Small intestine (tissue), 16 donors: Measurements from ENCODE around the gene FEZF1. TPM values are rescaled to one million over a fixed set of nuclear protein-coding genes. Genes with fewer than 3 reads are reported as not detected.
A peak's percentile ranks its signal among the peaks of the same experiment; 100 is the strongest.

Source experiments
- DNase-seq, 2 donors: peaks; one replicate each; pipeline versions ENCODE4 v3.0.0 to v3.0.0-alpha.2; 2013
- FAIRE-seq: peaks from 2 replicates; lab custom pipeline; 2012; peaks lifted over from hg19 to GRCh38; lab: Jason Lieb, UNC
- H3K27ac ChIP-seq, 3 donors: one replicate each; pipeline ENCODE4 v1.5.1; 2013; ENCODE audit warnings: low read length in 2 of 3, mild to moderate bottlenecking in 2 of 3, control low read depth in 1 of 3, inconsistent platforms in 1 of 3, low read depth in 1 of 3, moderate library complexity in 1 of 3
- H3K27me3 ChIP-seq, 3 donors: one replicate each; pipeline ENCODE4 v1.6.1; 2013; ENCODE audit warnings: low read length in 3 of 3, inconsistent platforms in 1 of 3; ENCODE audit not compliant: control insufficient read depth in 3 of 3, insufficient read depth in 3 of 3
- H3K36me3 ChIP-seq, 3 donors: one replicate each; pipeline ENCODE4 v1.6.1; 2013; ENCODE audit warnings: low read length in 3 of 3, inconsistent platforms in 1 of 3, low read depth in 1 of 3, mild to moderate bottlenecking in 1 of 3, moderate library complexity in 1 of 3; ENCODE audit not compliant: control insufficient read depth in 3 of 3, insufficient read depth in 2 of 3
- H3K4me1 ChIP-seq, 3 donors: one replicate each; pipeline ENCODE4 v1.6.1; 2013; ENCODE audit warnings: low read length in 2 of 3, inconsistent platforms in 1 of 3, low read depth in 1 of 3, mild to moderate bottlenecking in 1 of 3, moderate library complexity in 1 of 3; ENCODE audit not compliant: control insufficient read depth in 3 of 3, insufficient read depth in 2 of 3
- H3K4me3 ChIP-seq, 3 donors: one replicate each; pipeline ENCODE4 v1.5.1; 2013; ENCODE audit warnings: low read length in 3 of 3, control low read depth in 1 of 3, inconsistent platforms in 1 of 3, low read depth in 1 of 3, mild to moderate bottlenecking in 1 of 3, moderate library complexity in 1 of 3
- H3K9me3 ChIP-seq, 2 donors: one replicate each; pipeline ENCODE4 v1.6.1; 2013; ENCODE audit warnings: low read depth in 1 of 2, low read length in 1 of 2; ENCODE audit not compliant: control insufficient read depth in 2 of 2, insufficient read depth in 1 of 2
- WGBS, 3 donors: extraction: QIAGEN DNeasy Blood & Tissue Kit; methylation state at CpG; one replicate each; pipeline ENCODE4 v1.1.7; 2013; 5-methylcytosine and 5-hydroxymethylcytosine counted together
- long read RNA-seq, 10 donors: transcript quantifications; one replicate each; lab custom pipeline, GENCODE V29; 2026
- polyA plus RNA-seq, 4 donors: library from polyadenylated mRNA; stranded (reverse) in 3 of 4; unstranded in 1 of 4; fragments of 200-250 nt in 3 of 4; fragments of 120-200 nt in 1 of 4; gene quantifications; one replicate each; pipeline versions ENCODE4 v1.2.1 to v1.2.3, GENCODE V29; 2013
- donor health status: healthy with polysubstance abuse.
- donor health status: control.
- donor health status: control.
- donor health status: Bipolar disorder and iron deficiency.
- donor health status: healthy.

The FEZF1 gene
- not detected for polyA plus RNA-seq
- long read RNA-seq, donor 1 = 0 reads
- long read RNA-seq, donor 2 = 0 reads
- long read RNA-seq, donor 3 = 0 reads
- long read RNA-seq, donor 4 = 0 reads
- long read RNA-seq, donor 5 = 0 reads
- long read RNA-seq, donor 6 = 0 reads
- long read RNA-seq, donor 7 = 0 reads
- long read RNA-seq, donor 8 = 0 reads
- long read RNA-seq, donor 9 = 0 reads
- long read RNA-seq, donor 10 = 0 reads

- Histone ChIP-seq H3K27ac (no peak within 1 kb of the TSS), H3K4me3 (peak within 1 kb of the TSS in 2 of 3 donors; percentile 11 to 30), H3K36me3 (no peaks in the 10 kb centered on the region), H3K27me3 (peaks cover 15 to 93% (median 65%) of the 10 kb centered on the region in 3 donors), H3K4me1 (peaks cover 0 to 25% (median 5%) of the 10 kb centered on the region in 3 donors), H3K9me3 (peaks cover 0 to 6% of the 10 kb centered on the region in 2 donors)
- FAIRE-seq = no peak
- WGBS, 3 donors = 4 to 13% (median 4%) methylated on average over 30 to 35 of the region's 35 CpGs
- DNase-seq = peak in 1 of 2 donors; percentile 31
These were observed at the start of gene FEZF1 for GRCh38 chr7:122304319-122304975. Gene FEZF1 (minus strand): TSS chr7:122304750. CDS start chr7:122304437, 313 bp downstream.

DNA sequence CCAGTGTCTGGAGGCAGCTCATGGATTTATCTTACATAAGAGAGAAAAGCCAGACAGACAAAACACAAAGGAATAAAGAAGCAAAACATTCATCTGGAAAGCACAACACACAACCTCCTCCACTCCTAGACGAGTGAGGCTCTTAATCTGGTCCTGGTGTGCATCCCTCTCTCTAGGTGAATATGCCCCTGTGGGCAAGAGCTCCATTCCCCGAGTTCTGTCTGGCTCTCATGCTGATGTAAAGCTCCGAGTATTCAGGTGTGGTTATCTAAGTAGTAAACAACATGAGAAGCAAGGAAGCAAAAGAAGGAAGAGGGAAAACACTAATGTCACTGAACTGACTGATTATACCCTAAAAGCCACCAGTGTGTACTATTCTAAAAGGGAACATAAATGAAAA lies 47.9 kb upstream of the FEZF1 start:
- H3K9me3 ChIP-seq = no peaks in the 10 kb centered on the region
- no peaks in the 10 kb centered on the region for H3K4me1 ChIP-seq
- DNase-seq (no peak), FAIRE-seq (no peak)
- no peak overlapping the region for H3K4me3 ChIP-seq
- 60 to 77% (median 70%) methylated on average over 3 of the region's 3 CpGs for WGBS, 3 donors
- no peak overlapping the region for H3K27ac ChIP-seq
- H3K36me3 ChIP-seq = no peaks in the 10 kb centered on the region
- no peaks in the 10 kb centered on the region for H3K27me3 ChIP-seq

DNA sequence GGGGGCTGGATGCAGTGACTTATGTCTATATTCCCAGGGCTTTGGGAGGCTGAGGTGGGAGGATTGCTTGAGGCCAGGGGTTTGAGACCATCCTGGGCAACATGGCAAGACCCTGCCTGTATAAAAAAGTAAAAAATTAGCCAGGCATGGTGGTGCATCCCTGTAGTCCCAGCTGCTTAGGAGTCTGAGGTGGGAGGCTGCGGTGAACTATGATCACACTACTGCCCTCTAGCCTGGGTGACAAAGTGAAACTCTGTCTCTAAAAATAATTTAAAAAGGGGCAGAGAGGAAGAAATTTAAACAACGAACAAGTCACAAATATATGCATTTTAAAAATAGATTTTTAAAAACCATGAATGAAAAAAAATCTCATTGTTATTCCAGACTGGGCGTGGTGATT lies 46.2 kb upstream of the FEZF1 start:
- 84 to 91% (median 84%) methylated on average over 3 of the region's 3 CpGs for WGBS, 3 donors
- no peak for FAIRE-seq
- DNase-seq = no peak
- no peaks in the 10 kb centered on the region for H3K4me1 ChIP-seq
- no peaks in the 10 kb centered on the region for H3K27me3 ChIP-seq
- H3K36me3 ChIP-seq = no peaks in the 10 kb centered on the region
- no peak overlapping the region for H3K4me3 ChIP-seq
- H3K9me3 ChIP-seq = no peaks in the 10 kb centered on the region
- H3K27ac ChIP-seq = no peak overlapping the region

GRCh38 chr7:122344303-122344620 lies 39.7 kb upstream of the FEZF1 start:
- Histone ChIP-seq H3K36me3 (no peaks in the 10 kb centered on the region), H3K27ac (no peak overlapping the region), H3K4me3 (no peak overlapping the region), H3K9me3 (no peaks in the 10 kb centered on the region), H3K4me1 (no peaks in the 10 kb centered on the region), H3K27me3 (no peaks in the 10 kb centered on the region)
- no peak for DNase-seq
- WGBS, 3 donors = 83 to 97% (median 87%) methylated on average over 1 of the region's 1 CpG
- FAIRE-seq = no peak

DNA sequence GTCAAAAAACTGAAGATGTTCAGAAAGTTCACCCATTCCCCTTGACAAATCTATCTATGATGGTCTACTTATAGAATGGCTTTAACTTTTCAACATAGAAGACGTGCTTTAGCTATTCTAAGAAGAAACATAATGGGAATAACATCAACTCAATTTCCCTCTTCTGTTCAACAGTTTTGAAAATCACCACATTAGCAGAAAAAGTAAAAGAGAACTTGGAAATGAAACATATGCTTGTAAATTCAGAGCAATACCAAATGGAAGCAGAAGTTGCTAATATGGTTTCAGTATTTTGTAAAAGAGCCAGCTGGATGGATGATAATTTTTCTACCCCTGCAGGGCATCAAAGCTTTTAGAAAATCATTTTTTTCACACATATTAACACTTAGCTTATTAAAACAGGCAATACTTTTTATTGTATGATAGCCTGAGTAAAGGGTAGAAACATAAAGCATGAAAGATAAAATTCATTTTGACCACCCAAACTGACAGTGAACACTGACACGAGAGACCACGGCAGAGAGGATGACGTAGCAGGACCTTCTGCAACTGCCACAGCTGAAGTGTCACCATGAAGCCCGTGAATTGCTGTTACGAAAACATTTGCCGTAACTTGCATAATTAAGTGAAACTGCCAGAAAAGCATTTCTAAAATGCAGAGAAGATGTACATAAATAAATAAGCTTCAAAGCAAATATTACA lies 39.2 kb upstream of the FEZF1 start:
- no peaks in the 10 kb centered on the region for H3K9me3 ChIP-seq
- no peaks in the 10 kb centered on the region for H3K27me3 ChIP-seq
- no peaks in the 10 kb centered on the region for H3K4me1 ChIP-seq
- WGBS, 3 donors = 77 to 96% (median 90%) methylated on average over 7 of the region's 7 CpGs
- no peak overlapping the region for H3K27ac ChIP-seq
- no peak for FAIRE-seq
- no peaks in the 10 kb centered on the region for H3K36me3 ChIP-seq
- DNase-seq = no peak
- H3K4me3 ChIP-seq = no peak overlapping the region

GRCh38 chr7:122340427-122340826 lies 35.9 kb upstream of the FEZF1 start:
- Histone ChIP-seq H3K27me3 (no peaks in the 10 kb centered on the region), H3K27ac (no peak overlapping the region), H3K4me3 (no peak overlapping the region), H3K4me1 (no peaks in the 10 kb centered on the region), H3K9me3 (no peaks in the 10 kb centered on the region), H3K36me3 (no peaks in the 10 kb centered on the region)
- WGBS, 3 donors = 96 to 100% (median 100%) methylated on average over 1 of the region's 1 CpG
- DNase-seq (no peak), FAIRE-seq (no peak)

DNA sequence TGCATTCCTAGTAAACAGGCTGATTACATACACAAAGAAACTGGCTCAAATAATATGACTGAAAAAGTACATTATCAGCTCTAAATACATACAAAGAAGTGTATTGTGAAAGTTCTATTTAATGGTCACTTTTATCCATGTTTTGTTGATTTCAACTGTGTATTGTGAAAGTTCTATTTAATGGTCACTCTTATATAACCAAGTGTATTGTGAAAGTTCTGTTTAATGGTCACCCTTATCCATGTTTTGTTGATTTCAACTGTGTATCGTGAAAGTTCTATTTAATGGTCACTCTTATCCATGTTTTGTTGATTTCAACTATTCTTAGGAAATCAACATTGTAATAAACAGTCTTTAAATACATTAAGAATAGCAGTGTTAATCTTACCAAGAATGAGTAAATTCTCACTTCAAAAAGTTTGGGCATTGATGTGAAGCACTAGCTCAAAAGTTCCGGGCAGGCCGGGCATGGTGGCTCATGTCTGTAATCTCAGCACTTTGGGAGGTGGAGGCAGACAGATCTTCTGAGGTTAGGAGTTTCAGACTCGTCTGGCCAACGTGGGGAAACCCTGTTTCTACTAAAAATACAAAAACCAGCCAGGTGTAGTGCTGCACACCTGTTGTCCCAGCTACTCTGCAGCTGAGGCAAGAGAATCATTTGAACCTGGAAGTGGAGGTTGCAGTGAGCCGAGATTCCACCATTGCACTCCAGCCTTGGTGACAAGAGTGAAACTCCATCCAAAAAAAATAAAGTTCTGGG lies 34.8 kb upstream of the FEZF1 start:
- no peaks in the 10 kb centered on the region for H3K36me3 ChIP-seq
- no peak overlapping the region for H3K27ac ChIP-seq
- DNase-seq (no peak), FAIRE-seq (no peak)
- H3K9me3 ChIP-seq = no peaks in the 10 kb centered on the region
- 84 to 91% (median 85%) methylated on average over 6 of the region's 6 CpGs for WGBS, 3 donors
- no peaks in the 10 kb centered on the region for H3K4me1 ChIP-seq
- no peak overlapping the region for H3K4me3 ChIP-seq
- H3K27me3 ChIP-seq = no peaks in the 10 kb centered on the region

DNA sequence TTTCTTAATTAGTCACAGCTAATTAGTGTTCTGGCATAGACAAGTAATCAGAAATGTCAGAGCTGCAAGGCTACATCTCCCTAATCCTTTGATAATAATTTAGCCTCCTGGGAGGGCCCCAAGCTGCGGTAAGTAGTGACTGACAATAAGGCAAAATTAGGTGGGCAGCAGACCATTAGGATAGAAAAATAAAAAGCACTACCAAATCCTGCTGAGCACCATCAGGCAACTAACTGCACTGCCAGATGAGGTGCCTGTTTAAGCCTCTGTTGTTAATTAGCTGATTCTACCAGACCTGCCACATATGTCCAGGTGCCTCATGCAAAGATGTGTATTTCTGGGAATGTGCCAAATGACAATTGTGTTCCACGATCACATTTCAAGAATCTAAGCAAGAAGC lies 32.5 kb upstream of the FEZF1 start:
- no peaks in the 10 kb centered on the region for H3K9me3 ChIP-seq
- no peaks in the 10 kb centered on the region for H3K36me3 ChIP-seq
- H3K27ac ChIP-seq = no peak overlapping the region
- DNase-seq = no peak
- H3K4me1 ChIP-seq = no peaks in the 10 kb centered on the region
- no peak overlapping the region for H3K4me3 ChIP-seq
- H3K27me3 ChIP-seq = no peaks in the 10 kb centered on the region
- no peak for FAIRE-seq
- WGBS, 3 donors = 71 to 85% (median 80%) methylated on average over 2 of the region's 2 CpGs
